ENCODE results near the gene VTI1B.

DNA sequence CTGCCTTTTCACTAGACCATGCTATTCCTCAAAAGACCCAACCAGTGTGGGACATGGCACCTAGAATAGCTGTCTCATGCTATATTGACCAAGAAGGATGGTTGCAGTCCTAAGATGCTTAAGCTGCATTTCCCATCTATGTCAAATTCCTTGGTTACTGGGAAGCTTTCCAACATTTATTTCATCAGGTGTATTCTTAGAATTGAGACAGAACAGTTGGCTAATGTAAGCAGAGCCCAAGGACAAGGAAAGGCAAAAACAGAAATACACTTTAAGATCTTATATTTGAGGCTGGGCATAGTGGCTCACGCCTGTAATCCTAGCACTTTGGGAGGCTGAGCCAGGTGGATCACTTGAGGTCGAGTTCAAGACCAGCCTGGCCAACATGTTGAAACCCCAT, 30.0 kb downstream of the VTI1B start:
- TF ChIP-seq, protein P1, sequence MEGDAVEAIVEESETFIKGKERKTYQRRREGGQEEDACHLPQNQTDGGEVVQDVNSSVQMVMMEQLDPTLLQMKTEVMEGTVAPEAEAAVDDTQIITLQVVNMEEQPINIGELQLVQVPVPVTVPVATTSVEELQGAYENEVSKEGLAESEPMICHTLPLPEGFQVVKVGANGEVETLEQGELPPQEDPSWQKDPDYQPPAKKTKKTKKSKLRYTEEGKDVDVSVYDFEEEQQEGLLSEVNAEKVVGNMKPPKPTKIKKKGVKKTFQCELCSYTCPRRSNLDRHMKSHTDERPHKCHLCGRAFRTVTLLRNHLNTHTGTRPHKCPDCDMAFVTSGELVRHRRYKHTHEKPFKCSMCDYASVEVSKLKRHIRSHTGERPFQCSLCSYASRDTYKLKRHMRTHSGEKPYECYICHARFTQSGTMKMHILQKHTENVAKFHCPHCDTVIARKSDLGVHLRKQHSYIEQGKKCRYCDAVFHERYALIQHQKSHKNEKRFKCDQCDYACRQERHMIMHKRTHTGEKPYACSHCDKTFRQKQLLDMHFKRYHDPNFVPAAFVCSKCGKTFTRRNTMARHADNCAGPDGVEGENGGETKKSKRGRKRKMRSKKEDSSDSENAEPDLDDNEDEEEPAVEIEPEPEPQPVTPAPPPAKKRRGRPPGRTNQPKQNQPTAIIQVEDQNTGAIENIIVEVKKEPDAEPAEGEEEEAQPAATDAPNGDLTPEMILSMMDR (IDR thresholded peaks at IDR 0.05), result no peak
- TF ChIP-seq POLR2A (IDR thresholded peaks at IDR 0.05) (no peak), EP300 (IDR thresholded peaks at IDR 0.05) (no peak)

Data from stomach (tissue), 4 donors.